Measurements from ENCODE around the gene CSTF3.

- no peak for TF ChIP-seq POLR2A (IDR thresholded peaks at IDR 0.05)
- TF ChIP-seq, protein P1, sequence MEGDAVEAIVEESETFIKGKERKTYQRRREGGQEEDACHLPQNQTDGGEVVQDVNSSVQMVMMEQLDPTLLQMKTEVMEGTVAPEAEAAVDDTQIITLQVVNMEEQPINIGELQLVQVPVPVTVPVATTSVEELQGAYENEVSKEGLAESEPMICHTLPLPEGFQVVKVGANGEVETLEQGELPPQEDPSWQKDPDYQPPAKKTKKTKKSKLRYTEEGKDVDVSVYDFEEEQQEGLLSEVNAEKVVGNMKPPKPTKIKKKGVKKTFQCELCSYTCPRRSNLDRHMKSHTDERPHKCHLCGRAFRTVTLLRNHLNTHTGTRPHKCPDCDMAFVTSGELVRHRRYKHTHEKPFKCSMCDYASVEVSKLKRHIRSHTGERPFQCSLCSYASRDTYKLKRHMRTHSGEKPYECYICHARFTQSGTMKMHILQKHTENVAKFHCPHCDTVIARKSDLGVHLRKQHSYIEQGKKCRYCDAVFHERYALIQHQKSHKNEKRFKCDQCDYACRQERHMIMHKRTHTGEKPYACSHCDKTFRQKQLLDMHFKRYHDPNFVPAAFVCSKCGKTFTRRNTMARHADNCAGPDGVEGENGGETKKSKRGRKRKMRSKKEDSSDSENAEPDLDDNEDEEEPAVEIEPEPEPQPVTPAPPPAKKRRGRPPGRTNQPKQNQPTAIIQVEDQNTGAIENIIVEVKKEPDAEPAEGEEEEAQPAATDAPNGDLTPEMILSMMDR (IDR thresholded peaks at IDR 0.05), result no peak
These were observed 104.0 kb downstream of the CSTF3 start for GRCh38 chr11:33057284-33057683.
